GM19468 (cell line): ENCODE data around the gene ARHGEF19.
A peak's percentile ranks its signal among the peaks of the same experiment; 100 is the strongest.
"Not testable (repeated sequence)": the region's sequence is repeated elsewhere in the genome, so short reads cannot be mapped to it uniquely, and the experiment has no call there.

ENCODE experiments used
- ATAC-seq: cut with Tn5 transposase; IDR thresholded peaks from one replicate; pipeline ENCODE4 v1.9.1; 2021; ENCODE audit warnings: mild to moderate bottlenecking, moderate library complexity, moderate number of reproducible peaks; ENCODE audit not compliant: unreplicated experiment; ENCODE audit errors: extremely low read depth

Gene ARHGEF19

GRCh38 chr1:16172218-16172830 lies 40.1 kb downstream of the ARHGEF19 start:
- ATAC-seq = no peak

GRCh38 chr1:16171314-16172151 lies 40.9 kb downstream of the ARHGEF19 start:
- ATAC-seq = no peak

- ATAC-seq = no peak
Observed at GRCh38 chr1:16170283-16170673, 42.2 kb downstream of the ARHGEF19 start.

- no peak for ATAC-seq
Observed at GRCh38 chr1:16168622-16169360, 43.7 kb downstream of the ARHGEF19 start.

GRCh38 chr1:16168144-16168495 lies 44.3 kb downstream of the ARHGEF19 start:
- not testable (repeated sequence) for ATAC-seq

GRCh38 chr1:16167331-16168143 lies 44.9 kb downstream of the ARHGEF19 start:
- ATAC-seq = peak; percentile 39

GRCh38 chr1:16166117-16166516 lies 46.3 kb downstream of the ARHGEF19 start:
- no peak for ATAC-seq

- no peak for ATAC-seq
Observed at GRCh38 chr1:16165548-16165947, 46.9 kb downstream of the ARHGEF19 start.

GRCh38 chr1:16165073-16165364 lies 47.4 kb downstream of the ARHGEF19 start:
- ATAC-seq = no peak

GRCh38 chr1:16164213-16165072 lies 48.0 kb downstream of the ARHGEF19 start:
- ATAC-seq = no peak

GRCh38 chr1:16163608-16164212 lies 48.7 kb downstream of the ARHGEF19 start:
- not testable (repeated sequence) for ATAC-seq

- no peak for ATAC-seq
Observed at GRCh38 chr1:16162163-16162822, 50.2 kb downstream of the ARHGEF19 start.

- ATAC-seq = no peak
Observed at GRCh38 chr1:16161717-16162116, 50.7 kb downstream of the ARHGEF19 start.

- no peak for ATAC-seq
Observed at GRCh38 chr1:16158993-16159831, 53.2 kb downstream of the ARHGEF19 start.

GRCh38 chr1:16158025-16158424 lies 54.4 kb downstream of the ARHGEF19 start:
- ATAC-seq = no peak

GRCh38 chr1:16156848-16157495 lies 55.5 kb downstream of the ARHGEF19 start:
- ATAC-seq = no peak
